GM23248 (cell line): ENCODE data around the gene CLEC14A. TPM values are rescaled to one million over a fixed set of nuclear protein-coding genes. Genes with fewer than 3 reads are reported as not detected.

Source experiments
- DNase-seq: peaks from one replicate; pipeline ENCODE4 v3.0.0-alpha.2; 2015
- H2AFZ ChIP-seq: fragments of 200-600 bp; sonication (generic); 2 replicates; pipeline ENCODE4 v1.6.1; 2016; ENCODE audit warnings: antibody characterized with exemption
- H3F3A ChIP-seq: fragments of 200-600 bp; sonication (generic); 2 replicates; pipeline ENCODE4 v1.6.1; 2016; ENCODE audit warnings: mild to moderate bottlenecking, antibody characterized with exemption, mixed run types; ENCODE audit not compliant: insufficient read depth
- H3K27ac ChIP-seq: fragments of 200-600 bp; sonication (generic); 2 replicates; pipeline ENCODE4 v1.5.1; 2016; ENCODE audit warnings: mild to moderate bottlenecking
- H3K27me3 ChIP-seq: fragments of 200-600 bp; sonication (generic); replicated peaks from 2 replicates; pipeline ENCODE4 v1.6.1; 2016; ENCODE audit warnings: mild to moderate bottlenecking; ENCODE audit not compliant: insufficient read depth
- H3K36me3 ChIP-seq: fragments of 200-600 bp; sonication (generic); 2 replicates; pipeline ENCODE4 v1.6.1; 2016; ENCODE audit warnings: low read depth, mild to moderate bottlenecking
- H3K4me1 ChIP-seq: fragments of 200-600 bp; sonication (generic); 2 replicates; pipeline ENCODE4 v1.6.1; 2016; ENCODE audit warnings: mild to moderate bottlenecking; ENCODE audit not compliant: insufficient read depth
- H3K4me2 ChIP-seq: fragments of 200-600 bp; sonication (generic); one replicate; pipeline ENCODE4 v1.6.1; 2016; ENCODE audit warnings: mild to moderate bottlenecking; ENCODE audit not compliant: unreplicated experiment
- H3K4me3 ChIP-seq: fragments of 200-600 bp; sonication (generic); 2 replicates; pipeline ENCODE4 v1.5.1; 2016; ENCODE audit warnings: mild to moderate bottlenecking
- H3K79me2 ChIP-seq: fragments of 200-600 bp; sonication (generic); 2 replicates; pipeline ENCODE4 v1.6.1; 2016; ENCODE audit warnings: mild to moderate bottlenecking; ENCODE audit not compliant: insufficient read depth
- H3K9ac ChIP-seq: fragments of 200-600 bp; sonication (generic); 2 replicates; pipeline ENCODE4 v1.6.1; 2016; ENCODE audit warnings: mild to moderate bottlenecking
- H3K9me2 ChIP-seq: fragments of 200-600 bp; sonication (generic); 2 replicates; pipeline ENCODE4 v1.6.1; 2016; ENCODE audit warnings: mixed run types, mild to moderate bottlenecking, moderate library complexity; ENCODE audit not compliant: insufficient read depth
- H3K9me3 ChIP-seq: fragments of 200-600 bp; sonication (generic); one replicate; pipeline ENCODE4 v1.6.1; 2017; ENCODE audit warnings: low read depth
- H4K20me1 ChIP-seq: fragments of 200-600 bp; sonication (generic); 2 replicates; pipeline ENCODE4 v1.6.0; 2016; ENCODE audit not compliant: insufficient read depth
- EZH2 ChIP-seq: fragments of 200-600 bp; sonication (generic); IDR thresholded peaks from 2 replicates; pipeline ENCODE4 v1.6.1; 2018; ENCODE audit warnings: antibody characterized with exemption, mild to moderate bottlenecking; ENCODE audit not compliant: insufficient read depth, poor library complexity, severe bottlenecking
- EZH2phosphoT487 ChIP-seq: fragments of 200-600 bp; sonication (generic); IDR thresholded peaks from 2 replicates; pipeline ENCODE4 v1.6.1; 2018; ENCODE audit warnings: antibody characterized with exemption, moderate library complexity, mild to moderate bottlenecking, low read depth; ENCODE audit not compliant: insufficient read depth
- WGBS, 2 experiments: methylation state at CpG; one replicate each; pipeline ENCODE4 v1.1.6; 2015 to 2017; ENCODE audit warnings: low lambda C conversion rate in 2 of 2, low coverage in 1 of 2; ENCODE audit errors: missing lambda C conversion rate in 2 of 2; 5-methylcytosine and 5-hydroxymethylcytosine counted together
- in situ Hi-C: fragments of 300-500 bp; cut with MboI; formaldehyde crosslinking; loops from 2 replicates; pipeline ENCODE4 v1.15.0; 2020
- polyA plus RNA-seq: library from polyadenylated mRNA; unstranded; fragments of >200 nt; fragmentation: Nextera tagmentation; extraction: Ambion mirVana; gene quantifications from 2 replicates; pipeline ENCODE4 v1.2.1, GENCODE V29; 2016
- total RNA-seq: library from RNA; depleted of rRNA; stranded (reverse); fragments of >200 nt; shearing (Covaris generic); gene quantifications from 2 replicates; pipeline ENCODE4 v1.2.3, GENCODE V29; 2014; rRNA removed

The CLEC14A gene
- total and polyA plus RNA-seq, 2 experiments from 2014 or later, result 0.10 TPM; not detected in 1

GRCh38 chr14:38205949-38206665, 49.8 kb downstream of the CLEC14A start:
- DNase-seq, result peak; percentile 30
- H2AFZ ChIP-seq, result no peak overlapping the region
- peaks cover 16% of the 10 kb centered on the region for H3K79me2 ChIP-seq
- H3K4me3 ChIP-seq, result no peak overlapping the region
- peaks cover 19% of the 10 kb centered on the region for H3K4me1 ChIP-seq
- no peak overlapping the region for H3K9ac ChIP-seq
- no peaks in the 10 kb centered on the region for H3K9me3 ChIP-seq
- no peak for TF ChIP-seq EZH2
- no peak for TF ChIP-seq EZH2phosphoT487
- in situ Hi-C loops, result loop anchor here (10.0 to 25.0 kb wide), 4 partner anchors 301 to 656 kb away; no protein-coding TSS in a partner anchor
- no peak overlapping the region for H3K4me2 ChIP-seq
- H3K9me2 ChIP-seq, result no peaks in the 10 kb centered on the region
- 76 to 78% methylated on average over 5 of the region's 5 CpGs for WGBS, 2 experiments
- H3K36me3 ChIP-seq, result no peaks in the 10 kb centered on the region
- H4K20me1 ChIP-seq, result no peaks in the 10 kb centered on the region
- H3F3A ChIP-seq, result peaks cover 12% of the 10 kb centered on the region; the same call in 1 of the 2 replicates
- H3K27ac ChIP-seq, result no peak overlapping the region
- no peaks in the 10 kb centered on the region for H3K27me3 ChIP-seq

- Histone ChIP-seq H3K79me2 (peaks cover 8% of the 10 kb centered on the region), H2AFZ (no peak overlapping the region), H3K27me3 (no peaks in the 10 kb centered on the region), H4K20me1 (no peaks in the 10 kb centered on the region), H3K27ac (no peak overlapping the region), H3F3A (peaks cover 19% of the 10 kb centered on the region), H3K36me3 (no peaks in the 10 kb centered on the region), H3K4me2 (no peak overlapping the region), H3K9ac (no peak overlapping the region), H3K4me1 (peaks cover 26% of the 10 kb centered on the region), H3K9me2 (no peaks in the 10 kb centered on the region), H3K9me3 (no peaks in the 10 kb centered on the region), H3K4me3 (no peak overlapping the region)
- 90 to 93% methylated on average over 5 of the region's 5 CpGs for WGBS, 2 experiments
- in situ Hi-C loops, result loop anchor here (10.0 to 25.0 kb wide), 4 partner anchors 300 to 657 kb away; no protein-coding TSS in a partner anchor
- no peak for TF ChIP-seq EZH2
- no peak for TF ChIP-seq EZH2phosphoT487
- no peak for DNase-seq
Measured at GRCh38 chr14:38205119-38205813, 50.6 kb downstream of the CLEC14A start.

GRCh38 chr14:38204719-38205115, 51.2 kb downstream of the CLEC14A start:
- DNase-seq, result no peak
- Histone ChIP-seq H3K9me2 (no peaks in the 10 kb centered on the region), H3K4me2 (no peak overlapping the region), H3K27ac (no peak overlapping the region), H3K79me2 (peaks cover 3% of the 10 kb centered on the region), H3K9ac (no peak overlapping the region), H2AFZ (no peak overlapping the region), H3K9me3 (no peaks in the 10 kb centered on the region), H3K27me3 (no peaks in the 10 kb centered on the region), H3F3A (peaks cover 23% of the 10 kb centered on the region), H3K4me1 (peaks cover 31% of the 10 kb centered on the region), H4K20me1 (no peaks in the 10 kb centered on the region), H3K4me3 (no peak overlapping the region), H3K36me3 (no peaks in the 10 kb centered on the region)
- no peak for TF ChIP-seq EZH2phosphoT487
- TF ChIP-seq EZH2, result no peak
- in situ Hi-C loops, result loop anchor here (10.0 to 25.0 kb wide), 4 partner anchors 300 to 658 kb away; no protein-coding TSS in a partner anchor

Other genes with a start within 250 kb of the CLEC14A start
- gene SSTR1, start 48.2 kb downstream of the CLEC14A start, total RNA-seq, result 17.6 and 18.4 TPM in 2 replicates
- 26.7 and 27.6 TPM in 2 replicates for gene SSTR1, start 48.2 kb downstream of the CLEC14A start, polyA plus RNA-seq